Activated CD8-positive, alpha-beta T cell treated with anti-CD3 and anti-CD28 coated beads for 36 hours (primary cell): ENCODE measurements around the gene PRPH2. TPM values are rescaled to one million over a fixed set of nuclear protein-coding genes. Genes with fewer than 3 reads are reported as not detected.

Experiments used
- ATAC-seq: fragments of 200-7000 bp; cut with Tn5 transposase; one replicate; pipeline ENCODE4 v1.10.0; 2021; ENCODE audit warnings: mild to moderate bottlenecking, moderate library complexity
- CTCF ChIA-PET: fragments of 350-600 bp; sonication (Branson Sonifier 250); formaldehyde crosslinking; loops from one replicate; lab custom pipeline; 2021; ENCODE audit warnings: antibody characterized with exemption; lab: Charles Lee
- POLR2A ChIA-PET: fragments of 350-600 bp; sonication (Branson Sonifier 250); formaldehyde crosslinking; loops from one replicate; lab custom pipeline; 2021; ENCODE audit warnings: antibody characterized with exemption; lab: Charles Lee
- DNase-seq: peaks from one replicate; pipeline ENCODE4 v3.0.0-alpha.2; 2020
- H3K27ac Mint-ChIP-seq: one replicate; pipeline ENCODE4 v1.8.0; 2021; ENCODE audit warnings: mild to moderate bottlenecking, mixed read lengths
- H3K27me3 Mint-ChIP-seq: one replicate; pipeline ENCODE4 v1.8.0; 2021; ENCODE audit warnings: mixed read lengths
- H3K36me3 Mint-ChIP-seq: one replicate; pipeline ENCODE4 v1.8.0; 2021; ENCODE audit warnings: low read depth, mixed read lengths
- H3K4me1 Mint-ChIP-seq: one replicate; pipeline ENCODE4 v1.8.0; 2021; ENCODE audit warnings: low read depth, mixed read lengths
- H3K4me3 Mint-ChIP-seq: one replicate; pipeline ENCODE4 v1.8.0; 2021; ENCODE audit warnings: mild to moderate bottlenecking, moderate library complexity, mixed read lengths
- H3K9me3 Mint-ChIP-seq: one replicate; pipeline ENCODE4 v1.8.0; 2021; ENCODE audit warnings: mixed read lengths
- intact Hi-C: fragments of 100-400 bp; cut with micrococcal nuclease; formaldehyde crosslinking; loops from one replicate; pipeline ENCODE4 v1.10.0; 2022
- total RNA-seq, 2 experiments: library from RNA; stranded (reverse); gene quantifications; one replicate each; pipeline ENCODE4 v1.2.3, GENCODE V29; 2021
- TF ChIP-seq, protein P1 (sequence below): fragments of 200-600 bp; IDR thresholded peaks from one replicate; pipeline ENCODE4 v1.8.0; 2022; ENCODE audit warnings: antibody characterized with exemption, mild to moderate bottlenecking

PRPH2 gene
- total RNA-seq, 2 experiments from 2014 or later: not detected

- H3K9me3 Mint-ChIP-seq: peaks cover 1% of the 10 kb centered on the region
- ATAC-seq (no peak), DNase-seq (no peak)
- intact Hi-C loops: loop anchor here (5.0 to 10.0 kb wide), 2 partner anchors 34 to 126 kb away; partner anchors contain the start of genes BICRAL and RPL7L1
- TF ChIP-seq, protein P1, sequence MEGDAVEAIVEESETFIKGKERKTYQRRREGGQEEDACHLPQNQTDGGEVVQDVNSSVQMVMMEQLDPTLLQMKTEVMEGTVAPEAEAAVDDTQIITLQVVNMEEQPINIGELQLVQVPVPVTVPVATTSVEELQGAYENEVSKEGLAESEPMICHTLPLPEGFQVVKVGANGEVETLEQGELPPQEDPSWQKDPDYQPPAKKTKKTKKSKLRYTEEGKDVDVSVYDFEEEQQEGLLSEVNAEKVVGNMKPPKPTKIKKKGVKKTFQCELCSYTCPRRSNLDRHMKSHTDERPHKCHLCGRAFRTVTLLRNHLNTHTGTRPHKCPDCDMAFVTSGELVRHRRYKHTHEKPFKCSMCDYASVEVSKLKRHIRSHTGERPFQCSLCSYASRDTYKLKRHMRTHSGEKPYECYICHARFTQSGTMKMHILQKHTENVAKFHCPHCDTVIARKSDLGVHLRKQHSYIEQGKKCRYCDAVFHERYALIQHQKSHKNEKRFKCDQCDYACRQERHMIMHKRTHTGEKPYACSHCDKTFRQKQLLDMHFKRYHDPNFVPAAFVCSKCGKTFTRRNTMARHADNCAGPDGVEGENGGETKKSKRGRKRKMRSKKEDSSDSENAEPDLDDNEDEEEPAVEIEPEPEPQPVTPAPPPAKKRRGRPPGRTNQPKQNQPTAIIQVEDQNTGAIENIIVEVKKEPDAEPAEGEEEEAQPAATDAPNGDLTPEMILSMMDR: no peak
- ChIA-PET CTCF (interaction anchor here (1.0 to 2.4 kb wide), 8 partner anchors 14 to 201 kb away, joined by 3 to 17 read pairs (median 4); partner anchors contain the start of gene RPL7L1), POLR2A (interaction anchor here (0.7 to 10.2 kb wide), 11 partner anchors 10 to 181 kb away, joined by 3 to 119 read pairs (median 3); partner anchors contain the start of genes BICRAL, CNPY3 and RPL7L1)
- H3K27me3 Mint-ChIP-seq: no peaks in the 10 kb centered on the region
- H3K36me3 Mint-ChIP-seq: peaks cover 23% of the 10 kb centered on the region
- H3K4me3 Mint-ChIP-seq: peak overlapping the region; percentile 90
- H3K4me1 Mint-ChIP-seq: peaks cover 31% of the 10 kb centered on the region
- peak overlapping the region; percentile 96 for H3K27ac Mint-ChIP-seq
These were observed 26.0 kb upstream of the PRPH2 start for GRCh38 chr6:42748203-42748898.

DNA sequence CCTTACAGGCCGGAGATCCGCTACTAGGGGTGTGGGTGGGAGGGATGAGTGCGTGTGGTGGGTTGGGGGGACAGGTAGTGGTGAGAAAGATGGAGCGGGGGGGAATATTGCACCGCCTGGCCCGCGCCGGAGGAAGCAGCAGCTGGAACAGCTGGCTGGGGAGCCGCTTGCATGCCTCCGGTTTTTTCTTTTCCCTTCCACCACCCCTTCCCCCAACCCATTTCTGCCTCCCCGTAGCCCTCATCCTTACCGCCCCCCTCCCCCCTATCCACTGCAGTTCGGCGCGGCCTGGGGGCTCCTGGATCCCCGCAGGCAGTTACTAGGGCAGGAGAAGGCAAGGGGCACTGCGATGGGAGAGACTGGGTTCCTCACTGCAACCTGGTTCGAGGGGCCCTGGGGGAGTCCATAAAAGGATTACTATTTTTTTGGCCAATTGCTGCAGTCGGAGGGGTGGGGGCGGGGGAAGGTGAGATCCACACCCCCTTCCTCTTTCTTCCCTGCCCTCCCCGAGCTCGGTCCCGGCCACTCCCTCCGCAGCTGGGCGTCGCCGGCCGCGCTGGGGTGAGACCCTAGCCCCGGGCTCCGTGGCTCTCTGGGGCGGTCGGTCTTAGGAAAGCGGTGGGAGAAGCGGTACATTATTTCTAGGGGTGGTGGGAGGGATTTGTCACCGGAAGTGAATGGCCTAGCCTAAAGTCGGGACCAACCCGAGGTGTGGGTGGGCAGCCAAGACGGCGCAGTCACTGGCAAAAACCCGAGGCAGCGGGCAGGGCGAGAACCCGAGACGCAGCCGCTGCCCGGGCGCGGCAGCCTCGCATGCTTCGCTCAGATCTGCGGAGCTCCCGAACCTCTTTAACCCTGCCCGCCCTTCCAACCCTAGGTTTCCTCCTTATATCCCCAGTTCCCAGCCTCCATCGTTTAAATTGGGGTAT lies 24.3 kb upstream of the PRPH2 start:
- peak; percentile 55 for ATAC-seq

DNA sequence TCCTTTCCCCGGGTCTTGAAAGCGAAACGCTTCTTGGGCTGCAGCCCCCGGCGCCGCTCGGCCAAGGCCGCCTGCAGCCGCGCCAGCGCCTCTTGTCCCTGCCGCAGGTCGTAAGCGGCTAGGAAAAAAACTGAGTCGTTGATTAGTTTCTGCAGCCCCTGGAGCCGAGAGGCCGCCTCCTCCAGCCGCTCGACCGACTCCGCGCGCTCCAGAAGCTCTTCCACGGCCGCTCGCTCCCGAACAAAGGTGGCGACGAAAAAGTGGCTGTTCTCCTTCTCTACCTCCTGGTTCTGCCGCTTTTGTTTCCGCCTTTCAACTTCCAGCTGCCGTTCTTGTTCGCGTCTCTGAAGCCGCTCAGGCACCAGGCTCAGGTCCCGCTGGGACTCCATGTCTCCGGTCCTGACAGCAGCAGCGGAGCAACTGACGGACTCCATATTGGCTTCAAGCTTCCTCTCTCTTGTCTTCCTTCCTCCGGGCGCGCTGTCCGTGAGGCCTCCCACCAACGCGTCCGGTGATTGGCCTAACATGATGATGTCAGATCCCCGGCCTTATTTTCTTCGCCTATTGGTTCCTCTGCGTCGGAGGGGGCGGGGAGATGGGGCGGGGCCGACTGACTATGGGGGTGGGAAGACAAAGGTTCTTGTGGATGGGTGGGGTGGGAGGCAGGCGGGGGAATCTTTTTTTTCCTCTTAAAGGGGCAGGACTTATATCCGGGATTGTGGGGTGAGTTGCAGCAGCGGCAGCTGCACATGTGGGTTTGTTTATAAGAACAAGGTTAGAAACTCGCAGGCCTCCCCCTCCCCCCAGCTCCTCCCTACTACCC lies 23.5 kb upstream of the PRPH2 start, which contains the start of gene TBCC:
TSS of gene TBCC (minus strand) at position 464 of the 823 bp plus-strand sequence. CDS start at position 434, 30 bp downstream.
- Mint-ChIP-seq H3K4me1 (peaks cover 27% of the 10 kb centered on the region), H3K27me3 (no peaks in the 10 kb centered on the region), H3K4me3 (peak within 1 kb of the TSS; percentile 90), H3K36me3 (peaks cover 20% of the 10 kb centered on the region), H3K27ac (peak within 1 kb of the TSS; percentile 100), H3K9me3 (peaks cover 4% of the 10 kb centered on the region)
- TF ChIP-seq, protein P1: no peak
- peak; percentile 97 for DNase-seq
- ChIA-PET CTCF (interaction anchor here (0.9 to 2.2 kb wide), 6 partner anchors 10 to 153 kb away, joined by 3 to 8 read pairs (median 4); no protein-coding TSS in a partner anchor), POLR2A (interaction anchor here (0.6 to 10.2 kb wide), 23 partner anchors 10 to 633 kb away, joined by 3 to 119 read pairs (median 4); partner anchors contain the start of genes BICRAL, RPL7L1 and UBR2)
- ATAC-seq: peak; percentile 79
- intact Hi-C loops: loop anchor here (2.0 to 10.0 kb wide), 3 partner anchors 25 to 129 kb away; partner anchors contain the start of genes BICRAL and RPL7L1

More for the DNA sequence above, 24.3 kb upstream of the PRPH2 start:
- H3K36me3 Mint-ChIP-seq: peaks cover 20% of the 10 kb centered on the region
- TF ChIP-seq, protein P1: no peak
- intact Hi-C loops: loop anchor here (2.0 to 10.0 kb wide), 3 partner anchors 24 to 128 kb away; partner anchors contain the start of genes BICRAL and RPL7L1
- H3K9me3 Mint-ChIP-seq: peaks cover 4% of the 10 kb centered on the region
- H3K4me1 Mint-ChIP-seq: peaks cover 29% of the 10 kb centered on the region
- DNase-seq: peak; percentile 88
- no peaks in the 10 kb centered on the region for H3K27me3 Mint-ChIP-seq
- H3K27ac Mint-ChIP-seq: peak overlapping the region; percentile 96
- H3K4me3 Mint-ChIP-seq: peak overlapping the region; percentile 90
- ChIA-PET CTCF (interaction anchor here (1.1 to 2.2 kb wide), 6 partner anchors 11 to 133 kb away, joined by 3 to 8 read pairs (median 4); partner anchors contain the start of gene RPL7L1), POLR2A (interaction anchor here (0.8 to 10.2 kb wide), 19 partner anchors 9 to 308 kb away, joined by 3 to 119 read pairs (median 4); partner anchors contain the start of genes BICRAL, RPL7L1 and UBR2)

- DNase-seq (peak; percentile 55), ATAC-seq (no peak)
- Mint-ChIP-seq H3K9me3 (peaks cover 4% of the 10 kb centered on the region), H3K4me1 (peaks cover 27% of the 10 kb centered on the region), H3K4me3 (peak overlapping the region; percentile 90), H3K27ac (peak overlapping the region; percentile 100), H3K27me3 (no peaks in the 10 kb centered on the region), H3K36me3 (peaks cover 20% of the 10 kb centered on the region)
- ChIA-PET CTCF (interaction anchor here (0.9 to 2.2 kb wide), 6 partner anchors 9 to 154 kb away, joined by 3 to 8 read pairs (median 4); partner anchors contain the start of gene RPL7L1), POLR2A (interaction anchor here (0.6 to 10.2 kb wide), 18 partner anchors 10 to 632 kb away, joined by 3 to 119 read pairs (median 4); partner anchors contain the start of genes BICRAL, CNPY3 and RPL7L1)
- TF ChIP-seq, protein P1: no peak
- intact Hi-C loops: loop anchor here (5.0 to 10.0 kb wide), 2 partner anchors 37 to 130 kb away; partner anchors contain the start of genes BICRAL and RPL7L1
These were observed 22.8 kb upstream of the PRPH2 start for GRCh38 chr6:42745083-42745639.
